Thoracic aorta (tissue), 2 donors: ENCODE data around the gene MRPL46. TPM values are rescaled to one million over a fixed set of nuclear protein-coding genes. Genes with fewer than 3 reads are reported as not detected.

ENCODE experiments used
- ATAC-seq: fragments of 150-250 bp; one replicate; pipeline ENCODE4 v1.8.0; 2017; ENCODE audit warnings: low read depth; ENCODE audit not compliant: insufficient number of reproducible peaks, low FRiP score
- DNase-seq: peaks from one replicate; pipeline ENCODE4 v3.0.0-alpha.2; 2020; ENCODE audit warnings: low spot score
- H3K27ac ChIP-seq, 2 donors: fragments of 200-600 bp; sonication (generic); 1 replicate in 1 of 2; 2 replicates in 1 of 2; pipeline ENCODE4 v1.5.1; 2016; ENCODE audit warnings: mild to moderate bottlenecking in 2 of 2, moderate library complexity in 2 of 2
- H3K27me3 ChIP-seq: fragments of 200-600 bp; sonication (generic); replicated peaks from 2 replicates; pipeline ENCODE4 v1.6.0; 2016; ENCODE audit warnings: mild to moderate bottlenecking; ENCODE audit not compliant: insufficient read depth
- H3K36me3 ChIP-seq: fragments of 200-600 bp; sonication (generic); one replicate; pipeline ENCODE4 v1.5.1; 2016
- H3K4me1 ChIP-seq, 2 donors: fragments of 200-600 bp; sonication (generic); 1 replicate in 1 of 2; 2 replicates in 1 of 2; pipeline versions ENCODE4 v1.5.1 to v1.6.0; 2016; ENCODE audit warnings: low read depth in 2 of 2, mild to moderate bottlenecking in 1 of 2; ENCODE audit not compliant: control insufficient read depth in 1 of 2
- H3K4me3 ChIP-seq: fragments of 200-600 bp; sonication (generic); 2 replicates; pipeline ENCODE4 v1.5.1; 2016; ENCODE audit warnings: mild to moderate bottlenecking
- H3K9me3 ChIP-seq: fragments of 200-600 bp; sonication (generic); 2 replicates; pipeline ENCODE4 v1.5.1; 2016
- CTCF ChIP-seq: fragments of 200-600 bp; sonication (generic); IDR thresholded peaks from one replicate; pipeline ENCODE4 v1.5.1; 2019; ENCODE audit warnings: antibody characterized with exemption
- total RNA-seq, 2 donors: library from RNA; depleted of rRNA; stranded (reverse); fragments of >200 nt; gene quantifications; one replicate each; pipeline versions ENCODE4 v1.1.0 to v1.2.3, GENCODE V29; 2016

The MRPL46 gene
- total RNA-seq, 2 donors from 2014 or later: 3.9 to 13.5 TPM

- Histone ChIP-seq H3K4me1 (peaks cover 0 to 9% of the 10 kb centered on the region in 2 donors), H3K27me3 (peaks cover 3% of the 10 kb centered on the region), H3K9me3 (no peaks in the 10 kb centered on the region), H3K4me3 (no peak overlapping the region), H3K36me3 (peaks cover 7% of the 10 kb centered on the region), H3K27ac (no peak overlapping the region)
- ATAC-seq (no peak), DNase-seq (no peak)
- TF ChIP-seq CTCF: no peak
These were observed 13.5 kb downstream of the MRPL46 start for GRCh38 chr15:88453651-88454050.

- Histone ChIP-seq H3K27me3 (peaks cover 3% of the 10 kb centered on the region), H3K4me1 (peaks cover 0 to 9% of the 10 kb centered on the region in 2 donors), H3K36me3 (no peaks in the 10 kb centered on the region), H3K9me3 (no peaks in the 10 kb centered on the region), H3K27ac (no peak overlapping the region), H3K4me3 (no peak overlapping the region)
- ATAC-seq: no peak
- TF ChIP-seq CTCF: peak; percentile 37
- no peak for DNase-seq
These were observed 16.9 kb downstream of the MRPL46 start for GRCh38 chr15:88450125-88450798.

- no peaks in the 10 kb centered on the region for H3K9me3 ChIP-seq
- no peak for TF ChIP-seq CTCF
- H3K4me3 ChIP-seq: no peak overlapping the region
- DNase-seq: no peak
- H3K36me3 ChIP-seq: no peaks in the 10 kb centered on the region
- H3K27ac ChIP-seq: no peak overlapping the region
- peaks cover 3% of the 10 kb centered on the region for H3K27me3 ChIP-seq
- H3K4me1 ChIP-seq: peaks cover 0 to 2% of the 10 kb centered on the region in 2 donors
- no peak for ATAC-seq
These were observed 17.6 kb downstream of the MRPL46 start for GRCh38 chr15:88449581-88449980.

GRCh38 chr15:88448991-88449461, 18.2 kb downstream of the MRPL46 start:
- Histone ChIP-seq H3K36me3 (no peaks in the 10 kb centered on the region), H3K4me3 (no peak overlapping the region), H3K4me1 (no peaks in the 10 kb centered on the region), H3K9me3 (no peaks in the 10 kb centered on the region), H3K27me3 (peaks cover 3% of the 10 kb centered on the region), H3K27ac (no peak overlapping the region)
- ATAC-seq: no peak
- no peak for TF ChIP-seq CTCF
- DNase-seq: no peak

GRCh38 chr15:88447741-88448140, 19.4 kb downstream of the MRPL46 start:
- Histone ChIP-seq H3K27ac (no peak overlapping the region), H3K4me3 (no peak overlapping the region), H3K9me3 (peaks cover 5% of the 10 kb centered on the region), H3K4me1 (no peaks in the 10 kb centered on the region), H3K27me3 (peaks cover 3% of the 10 kb centered on the region), H3K36me3 (no peaks in the 10 kb centered on the region)
- ATAC-seq: no peak
- no peak for DNase-seq
- no peak for TF ChIP-seq CTCF
